DND-41 (cell line): ENCODE measurements around the gene EGFL7.

Experiments
- CTCF ChIP-seq: IDR thresholded peaks from 2 replicates; pipeline ENCODE4 v1.5.1; 2012; ENCODE audit warnings: borderline replicate concordance, low read length, moderate library complexity, mild to moderate bottlenecking; ENCODE audit not compliant: poor library complexity, severe bottlenecking; ENCODE audit errors: extremely low read depth
- EZH2 ChIP-seq: IDR thresholded peaks from 3 replicates; pipeline ENCODE4 v1.6.1; 2012; ENCODE audit warnings: borderline replicate concordance, low read depth, mild to moderate bottlenecking, moderate library complexity, low read length, inconsistent platforms; ENCODE audit not compliant: severe bottlenecking

- TF ChIP-seq CTCF, result no peak
- TF ChIP-seq EZH2, result no peak
Observed at GRCh38 chr9:136701668-136702053, 38.9 kb downstream of the EGFL7 start.
